ENCODE measurements around the gene CRY2.
"Not testable (repeated sequence)": the region's sequence is repeated elsewhere in the genome, so short reads cannot be mapped to it uniquely, and the experiment has no call there.

Gene CRY2

DNA sequence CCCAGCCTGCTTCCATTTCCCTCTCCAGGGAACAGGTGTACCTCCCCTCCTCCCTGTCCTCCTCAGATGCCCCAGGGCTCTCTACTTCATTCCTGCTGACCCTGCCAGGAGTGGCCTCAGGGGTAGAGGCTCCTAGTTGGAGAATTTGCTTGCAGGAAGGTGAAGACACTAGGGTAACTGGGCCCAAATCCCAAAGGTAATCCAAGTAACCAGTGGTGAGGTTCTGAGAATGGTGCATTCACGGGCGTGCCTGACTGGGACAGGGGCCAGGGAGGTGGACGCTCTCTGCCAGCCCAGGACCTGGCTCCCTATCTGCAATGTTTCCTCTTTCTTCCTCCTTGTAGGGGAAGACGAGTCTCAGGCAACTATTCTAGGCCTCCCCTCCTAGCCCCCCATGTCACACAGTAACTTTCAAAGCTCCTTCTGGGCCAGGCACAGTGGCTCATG lies 39.5 kb upstream of the CRY2 start:
- ChIA-PET CTCF (interaction anchor here (1.6 kb wide), 1 partner anchor 35 kb away, joined by 4 read pairs; no protein-coding TSS in a partner anchor), POLR2A (no interaction called here)
- no peak for DNase-seq
- no peak overlapping the region for H3K27ac ChIP-seq (ENCODE audit: insufficient read depth in 1 of 2, low read depth in 1 of 2, low read length in 2 of 2, poor library complexity in 1 of 2, severe bottlenecking in 2 of 2)
- peaks cover 0 to 45% (median 25%) of the 10 kb centered on the region in 4 experiments for H3K36me3 ChIP-seq (ENCODE audit: control insufficient read depth in 4 of 4, insufficient read depth in 4 of 4, low read length in 3 of 4)
- H3K9me3 ChIP-seq (ENCODE audit: control extremely low read depth in 1 of 5, control insufficient read depth in 4 of 5, insufficient read depth in 2 of 5, low read depth in 1 of 5, low read length in 4 of 5): no peaks in the 10 kb centered on the region
- WGBS (ENCODE audit: insufficient coverage): 98% methylated on average over 4 of the region's 4 CpGs
- H3K27me3 ChIP-seq (replicated peaks in 2 of 5; ENCODE audit: control insufficient read depth in 4 of 5, insufficient read depth in 5 of 5, low read length in 4 of 5): no peaks in the 10 kb centered on the region
- peak overlapping the region in 2 of 7 experiments; percentile 7 to 84 for H3K4me3 ChIP-seq (ENCODE audit: control insufficient read depth in 1 of 7, extremely low read depth in 1 of 7, insufficient read depth in 4 of 7, low read depth in 2 of 7, low read length in 6 of 7)
- H3K4me1 ChIP-seq (ENCODE audit: control extremely low read depth in 1 of 4, control insufficient read depth in 4 of 4, insufficient read depth in 4 of 4, low read length in 3 of 4): peaks cover 0 to 37% (median 35%) of the 10 kb centered on the region in 4 experiments

DNA sequence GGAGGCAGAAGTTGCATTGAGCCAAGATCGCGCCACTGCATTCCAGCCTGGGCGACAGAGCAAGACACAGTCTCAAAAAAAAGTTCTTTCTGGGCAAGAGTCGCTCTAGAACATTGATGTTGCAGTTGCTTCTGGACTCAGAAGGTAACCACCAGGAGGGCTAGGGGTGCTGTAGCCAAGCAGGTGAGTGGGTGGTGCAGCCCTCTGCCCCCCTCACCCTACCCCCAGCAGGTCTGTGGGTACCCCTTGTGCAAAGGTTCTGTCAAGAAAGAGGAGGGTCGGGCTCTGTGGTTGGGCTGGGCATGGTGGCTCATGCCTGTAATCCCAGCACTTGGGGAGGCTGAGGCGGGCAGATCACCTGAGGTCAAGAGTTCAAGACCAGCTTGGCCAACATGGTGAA lies 38.8 kb upstream of the CRY2 start:
- H3K27ac ChIP-seq (ENCODE audit: insufficient read depth in 1 of 2, low read depth in 1 of 2, low read length in 2 of 2, poor library complexity in 1 of 2, severe bottlenecking in 2 of 2); H3K9me3 ChIP-seq (ENCODE audit: control extremely low read depth in 1 of 5, control insufficient read depth in 4 of 5, insufficient read depth in 2 of 5, low read depth in 1 of 5, low read length in 4 of 5); H3K4me3 ChIP-seq (ENCODE audit: control insufficient read depth in 1 of 7, extremely low read depth in 1 of 7, insufficient read depth in 4 of 7, low read depth in 2 of 7, low read length in 6 of 7); DNase-seq; CTCF ChIA-PET; H3K27me3 ChIP-seq (replicated peaks in 2 of 5; ENCODE audit: control insufficient read depth in 4 of 5, insufficient read depth in 5 of 5, low read length in 4 of 5); POLR2A ChIA-PET: not testable (repeated sequence)
- WGBS (ENCODE audit: insufficient coverage): 92% methylated on average over 4 of the region's 6 CpGs
- Histone ChIP-seq H3K4me1 (ENCODE audit: control extremely low read depth in 1 of 4, control insufficient read depth in 4 of 4, insufficient read depth in 4 of 4, low read length in 3 of 4) (peaks cover 0 to 37% (median 35%) of the 10 kb centered on the region in 4 experiments), H3K36me3 (ENCODE audit: control insufficient read depth in 4 of 4, insufficient read depth in 4 of 4, low read length in 3 of 4) (peaks cover 0 to 45% (median 25%) of the 10 kb centered on the region in 4 experiments)

DNA sequence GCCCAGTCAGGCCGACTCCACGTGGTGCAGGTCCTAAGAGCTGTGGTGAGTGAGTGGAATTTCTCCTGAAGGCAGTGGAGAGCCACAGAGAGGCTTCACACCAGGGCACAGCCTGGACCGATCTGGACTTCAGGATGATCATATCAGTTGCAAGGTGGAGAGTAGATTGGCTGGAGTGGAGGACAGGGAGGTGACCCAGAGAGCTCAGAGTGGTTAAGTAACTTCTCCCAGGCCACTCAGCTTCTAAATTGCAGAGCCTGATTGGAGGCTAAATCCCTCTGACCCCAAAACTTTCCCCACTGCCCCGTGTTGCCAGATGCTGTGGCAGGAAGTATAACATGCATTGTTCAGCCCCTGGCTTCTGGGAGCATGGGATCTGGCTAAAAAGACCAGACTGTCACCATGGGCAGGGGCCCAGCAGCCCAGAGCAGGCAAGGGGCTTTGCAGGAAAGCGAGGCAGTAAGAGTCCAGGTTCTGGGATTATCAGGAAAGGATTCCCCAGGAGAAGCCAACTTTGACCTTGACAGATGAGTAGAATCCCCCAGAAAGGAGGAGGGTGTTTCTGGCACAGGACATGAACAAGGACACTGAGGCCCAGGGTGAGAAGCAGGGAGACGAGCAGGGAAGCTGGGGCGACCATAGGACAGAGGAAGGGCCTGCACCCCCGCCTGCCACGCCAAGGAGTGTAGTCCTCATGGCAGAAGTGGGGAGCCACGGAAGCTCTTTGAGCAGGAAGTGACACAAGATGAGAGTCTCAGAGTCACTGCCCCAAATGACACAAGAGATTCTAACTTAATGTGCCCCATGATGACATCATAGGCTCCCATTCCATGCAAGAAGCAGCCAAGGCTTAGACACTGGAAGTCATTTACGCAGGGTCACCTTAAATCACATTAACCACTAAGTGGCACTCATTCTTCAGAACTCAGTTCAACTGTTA lies 37.5 kb upstream of the CRY2 start:
- DNase-seq: peak in 1 of 3 donors; percentile 6
- peak overlapping the region in 1 of 2 experiments; percentile 3 for H3K27ac ChIP-seq (ENCODE audit: insufficient read depth in 1 of 2, low read depth in 1 of 2, low read length in 2 of 2, poor library complexity in 1 of 2, severe bottlenecking in 2 of 2)
- no peaks in the 10 kb centered on the region for H3K9me3 ChIP-seq (ENCODE audit: control extremely low read depth in 1 of 5, control insufficient read depth in 4 of 5, insufficient read depth in 2 of 5, low read depth in 1 of 5, low read length in 4 of 5)
- peaks cover 0 to 45% (median 25%) of the 10 kb centered on the region in 4 experiments for H3K36me3 ChIP-seq (ENCODE audit: control insufficient read depth in 4 of 4, insufficient read depth in 4 of 4, low read length in 3 of 4)
- ChIA-PET CTCF (no interaction called here), POLR2A (no interaction called here)
- H3K27me3 ChIP-seq (replicated peaks in 2 of 5; ENCODE audit: control insufficient read depth in 4 of 5, insufficient read depth in 5 of 5, low read length in 4 of 5): no peaks in the 10 kb centered on the region
- 88% methylated on average over 11 of the region's 11 CpGs for WGBS (ENCODE audit: insufficient coverage)
- no peak overlapping the region for H3K4me3 ChIP-seq (ENCODE audit: control insufficient read depth in 1 of 7, extremely low read depth in 1 of 7, insufficient read depth in 4 of 7, low read depth in 2 of 7, low read length in 6 of 7)
- H3K4me1 ChIP-seq (ENCODE audit: control extremely low read depth in 1 of 4, control insufficient read depth in 4 of 4, insufficient read depth in 4 of 4, low read length in 3 of 4): peaks cover 0 to 26% (median 25%) of the 10 kb centered on the region in 4 experiments

DNA sequence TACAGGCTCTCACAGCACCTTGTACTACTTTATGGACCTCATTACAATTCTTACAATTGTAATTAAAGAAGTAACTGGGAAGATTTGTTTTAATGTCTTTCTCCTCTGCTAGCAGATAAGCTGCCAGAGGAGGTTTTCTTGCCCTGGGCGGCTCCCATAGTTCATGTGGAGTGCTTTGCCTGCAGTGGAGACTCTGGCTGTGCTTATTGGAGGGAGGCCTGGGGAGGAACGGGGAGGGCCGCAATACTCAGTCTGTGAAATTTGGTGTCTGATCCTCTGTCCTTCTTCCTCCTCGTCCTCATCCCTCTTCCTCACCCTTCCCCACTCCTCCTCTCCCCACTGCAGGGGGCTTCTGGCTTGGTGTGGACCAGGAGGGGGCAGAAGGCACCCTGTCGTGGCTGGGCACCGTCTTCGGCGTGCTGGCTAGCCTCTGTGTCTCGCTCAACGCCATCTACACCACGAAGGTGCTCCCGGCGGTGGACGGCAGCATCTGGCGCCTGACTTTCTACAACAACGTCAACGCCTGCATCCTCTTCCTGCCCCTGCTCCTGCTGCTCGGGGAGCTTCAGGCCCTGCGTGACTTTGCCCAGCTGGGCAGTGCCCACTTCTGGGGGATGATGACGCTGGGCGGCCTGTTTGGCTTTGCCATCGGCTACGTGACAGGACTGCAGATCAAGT lies 36.7 kb upstream of the CRY2 start:
- no peak for DNase-seq
- ChIA-PET CTCF (interaction anchor here (1.4 kb wide), 1 partner anchor 31 kb away, joined by 3 read pairs; no protein-coding TSS in a partner anchor), POLR2A (no interaction called here)
- Histone ChIP-seq H3K4me1 (ENCODE audit: control extremely low read depth in 1 of 4, control insufficient read depth in 4 of 4, insufficient read depth in 4 of 4, low read length in 3 of 4) (peaks cover 0 to 24% (median 21%) of the 10 kb centered on the region in 4 experiments), H3K4me3 (ENCODE audit: control insufficient read depth in 1 of 7, extremely low read depth in 1 of 7, insufficient read depth in 4 of 7, low read depth in 2 of 7, low read length in 6 of 7) (no peak overlapping the region), H3K36me3 (ENCODE audit: control insufficient read depth in 4 of 4, insufficient read depth in 4 of 4, low read length in 3 of 4) (peaks cover 0 to 45% (median 25%) of the 10 kb centered on the region in 4 experiments), H3K27ac (ENCODE audit: insufficient read depth in 1 of 2, low read depth in 1 of 2, low read length in 2 of 2, poor library complexity in 1 of 2, severe bottlenecking in 2 of 2) (no peak overlapping the region), H3K27me3 (replicated peaks in 2 of 5; ENCODE audit: control insufficient read depth in 4 of 5, insufficient read depth in 5 of 5, low read length in 4 of 5) (no peaks in the 10 kb centered on the region), H3K9me3 (ENCODE audit: control extremely low read depth in 1 of 5, control insufficient read depth in 4 of 5, insufficient read depth in 2 of 5, low read depth in 1 of 5, low read length in 4 of 5) (no peaks in the 10 kb centered on the region)
- WGBS (ENCODE audit: insufficient coverage): 98% methylated on average over 13 of the region's 23 CpGs

DNA sequence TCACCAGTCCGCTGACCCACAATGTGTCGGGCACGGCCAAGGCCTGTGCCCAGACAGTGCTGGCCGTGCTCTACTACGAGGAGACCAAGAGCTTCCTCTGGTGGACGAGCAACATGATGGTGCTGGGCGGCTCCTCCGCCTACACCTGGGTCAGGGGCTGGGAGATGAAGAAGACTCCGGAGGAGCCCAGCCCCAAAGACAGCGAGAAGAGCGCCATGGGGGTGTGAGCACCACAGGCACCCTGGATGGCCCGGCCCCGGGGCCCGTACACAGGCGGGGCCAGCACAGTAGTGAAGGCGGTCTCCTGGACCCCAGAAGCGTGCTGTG lies 36.2 kb upstream of the CRY2 start:
- Histone ChIP-seq H3K27me3 (replicated peaks in 2 of 5; ENCODE audit: control insufficient read depth in 4 of 5, insufficient read depth in 5 of 5, low read length in 4 of 5) (no peaks in the 10 kb centered on the region), H3K4me1 (ENCODE audit: control extremely low read depth in 1 of 4, control insufficient read depth in 4 of 4, insufficient read depth in 4 of 4, low read length in 3 of 4) (peaks cover 0 to 19% (median 16%) of the 10 kb centered on the region in 4 experiments), H3K36me3 (ENCODE audit: control insufficient read depth in 4 of 4, insufficient read depth in 4 of 4, low read length in 3 of 4) (peaks cover 0 to 45% (median 25%) of the 10 kb centered on the region in 4 experiments), H3K9me3 (ENCODE audit: control extremely low read depth in 1 of 5, control insufficient read depth in 4 of 5, insufficient read depth in 2 of 5, low read depth in 1 of 5, low read length in 4 of 5) (no peaks in the 10 kb centered on the region), H3K27ac (ENCODE audit: insufficient read depth in 1 of 2, low read depth in 1 of 2, low read length in 2 of 2, poor library complexity in 1 of 2, severe bottlenecking in 2 of 2) (no peak overlapping the region), H3K4me3 (ENCODE audit: control insufficient read depth in 1 of 7, extremely low read depth in 1 of 7, insufficient read depth in 4 of 7, low read depth in 2 of 7, low read length in 6 of 7) (no peak overlapping the region)
- DNase-seq: no peak
- CTCF ChIA-PET: interaction anchor here (1.4 kb wide), 1 partner anchor 31 kb away, joined by 3 read pairs; no protein-coding TSS in a partner anchor
- WGBS (ENCODE audit: insufficient coverage): 90% methylated on average over 17 of the region's 17 CpGs
- POLR2A ChIA-PET: no interaction called here

DNA sequence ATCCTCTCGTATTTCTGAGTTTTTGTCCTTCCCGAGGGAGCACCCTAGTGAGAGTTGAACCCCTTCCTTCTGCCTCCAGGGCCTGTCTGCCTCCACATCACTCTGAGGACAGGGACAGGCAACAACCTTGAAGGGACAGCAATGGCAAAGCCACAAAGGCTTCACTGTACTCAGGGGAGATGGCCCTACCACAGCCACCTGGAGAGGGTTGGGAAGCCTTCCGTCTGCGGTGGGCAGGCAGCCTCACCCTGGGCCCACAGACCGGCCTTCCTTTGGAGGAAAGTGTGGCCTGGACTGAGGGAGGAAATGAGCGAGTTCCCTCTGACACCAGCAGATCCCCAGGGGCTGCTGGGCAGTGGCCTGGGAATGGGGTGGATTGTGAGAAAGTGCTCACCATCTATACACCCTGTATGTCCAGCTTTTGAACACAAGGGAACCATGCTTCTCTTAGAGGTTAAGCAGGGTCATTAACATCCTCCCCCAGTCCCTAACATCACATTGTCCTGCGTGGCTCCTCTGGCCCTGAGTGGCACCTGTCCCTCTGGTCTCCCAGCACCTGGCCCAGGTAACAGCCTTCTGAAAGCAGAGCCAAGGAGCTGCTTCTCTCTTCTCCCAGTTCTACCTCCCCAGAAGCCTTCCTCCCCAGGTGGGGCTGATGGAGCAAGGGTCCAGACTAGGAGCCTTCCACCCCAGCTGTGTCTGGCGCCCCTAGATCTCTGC lies 35.5 kb upstream of the CRY2 start:
- ChIA-PET POLR2A (interaction anchor here (0.9 kb wide), 1 partner anchor 441 kb away, joined by 6 read pairs; no protein-coding TSS in a partner anchor), CTCF (interaction anchor here (1.4 kb wide), 2 partner anchors 23 to 30 kb away, joined by 3 read pairs; no protein-coding TSS in a partner anchor)
- H3K27ac ChIP-seq (ENCODE audit: insufficient read depth in 1 of 2, low read depth in 1 of 2, low read length in 2 of 2, poor library complexity in 1 of 2, severe bottlenecking in 2 of 2): no peak overlapping the region
- no peak for DNase-seq
- peaks cover 0 to 42% (median 25%) of the 10 kb centered on the region in 4 experiments for H3K36me3 ChIP-seq (ENCODE audit: control insufficient read depth in 4 of 4, insufficient read depth in 4 of 4, low read length in 3 of 4)
- H3K27me3 ChIP-seq (replicated peaks in 2 of 5; ENCODE audit: control insufficient read depth in 4 of 5, insufficient read depth in 5 of 5, low read length in 4 of 5): no peaks in the 10 kb centered on the region
- no peaks in the 10 kb centered on the region for H3K9me3 ChIP-seq (ENCODE audit: control extremely low read depth in 1 of 5, control insufficient read depth in 4 of 5, insufficient read depth in 2 of 5, low read depth in 1 of 5, low read length in 4 of 5)
- H3K4me1 ChIP-seq (ENCODE audit: control extremely low read depth in 1 of 4, control insufficient read depth in 4 of 4, insufficient read depth in 4 of 4, low read length in 3 of 4): peaks cover 0 to 12% (median 10%) of the 10 kb centered on the region in 4 experiments
- 96% methylated on average over 7 of the region's 8 CpGs for WGBS (ENCODE audit: insufficient coverage)
- no peak overlapping the region for H3K4me3 ChIP-seq (ENCODE audit: control insufficient read depth in 1 of 7, extremely low read depth in 1 of 7, insufficient read depth in 4 of 7, low read depth in 2 of 7, low read length in 6 of 7)

All from common myeloid progenitor, CD34-positive (primary cell).